Esophagus muscularis mucosa (tissue), 4 donors: ENCODE data around the gene SIK2.

ENCODE experiments used
- EP300 ChIP-seq: sonication (generic); formaldehyde crosslinking; IDR thresholded peaks from one replicate; pipeline ENCODE4 v1.6.1; 2017; ENCODE audit warnings: antibody characterized with exemption
- POLR2AphosphoS5 ChIP-seq, 2 donors: sonication (generic); formaldehyde crosslinking; IDR thresholded peaks; one replicate each; pipeline ENCODE4 v1.6.1; 2017; ENCODE audit warnings: antibody characterized with exemption in 2 of 2
- TF ChIP-seq, protein P1 (sequence below), 3 experiments: fragments of 200-600 bp in 2 of 3; fragments of 450-650 bp in 1 of 3; sonication (generic) in 2 of 3; IDR thresholded peaks; one replicate each; pipeline ENCODE4 v1.5.1; 2017 to 2019; ENCODE audit warnings: antibody characterized with exemption in 3 of 3, mild to moderate bottlenecking in 2 of 3, moderate library complexity in 1 of 3

DNA sequence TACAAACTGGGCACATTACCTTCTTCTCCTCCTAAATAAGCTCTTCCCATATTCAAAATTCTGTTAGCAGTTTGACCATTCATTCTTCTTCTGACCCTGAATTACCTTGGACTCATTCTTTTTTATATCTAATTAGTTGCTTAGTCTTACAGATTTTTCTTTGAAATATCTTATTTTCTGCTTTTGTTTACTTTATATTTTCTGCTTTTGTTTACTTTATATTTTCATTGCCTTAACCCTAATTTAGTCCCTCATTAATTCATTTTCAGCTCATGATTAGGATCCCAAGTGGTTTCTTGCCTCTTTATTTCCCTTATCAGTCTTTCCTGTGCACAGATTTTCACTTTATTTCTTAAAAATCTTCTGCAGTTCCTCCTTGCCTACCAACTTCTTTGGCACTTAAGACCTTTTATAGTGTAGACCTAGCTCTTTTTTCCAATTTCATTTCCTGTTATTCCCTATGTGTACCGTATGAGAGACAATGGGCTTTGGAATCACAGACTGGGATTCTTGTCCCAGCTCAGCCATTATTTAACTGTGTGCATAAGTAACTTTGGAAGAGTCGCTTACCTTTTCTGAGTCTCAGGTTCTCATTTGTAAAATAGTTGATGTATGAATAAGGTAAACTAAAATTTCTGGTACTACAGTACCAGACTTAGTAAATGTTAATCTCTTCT, 39.2 kb downstream of the SIK2 start:
- TF ChIP-seq, protein P1, sequence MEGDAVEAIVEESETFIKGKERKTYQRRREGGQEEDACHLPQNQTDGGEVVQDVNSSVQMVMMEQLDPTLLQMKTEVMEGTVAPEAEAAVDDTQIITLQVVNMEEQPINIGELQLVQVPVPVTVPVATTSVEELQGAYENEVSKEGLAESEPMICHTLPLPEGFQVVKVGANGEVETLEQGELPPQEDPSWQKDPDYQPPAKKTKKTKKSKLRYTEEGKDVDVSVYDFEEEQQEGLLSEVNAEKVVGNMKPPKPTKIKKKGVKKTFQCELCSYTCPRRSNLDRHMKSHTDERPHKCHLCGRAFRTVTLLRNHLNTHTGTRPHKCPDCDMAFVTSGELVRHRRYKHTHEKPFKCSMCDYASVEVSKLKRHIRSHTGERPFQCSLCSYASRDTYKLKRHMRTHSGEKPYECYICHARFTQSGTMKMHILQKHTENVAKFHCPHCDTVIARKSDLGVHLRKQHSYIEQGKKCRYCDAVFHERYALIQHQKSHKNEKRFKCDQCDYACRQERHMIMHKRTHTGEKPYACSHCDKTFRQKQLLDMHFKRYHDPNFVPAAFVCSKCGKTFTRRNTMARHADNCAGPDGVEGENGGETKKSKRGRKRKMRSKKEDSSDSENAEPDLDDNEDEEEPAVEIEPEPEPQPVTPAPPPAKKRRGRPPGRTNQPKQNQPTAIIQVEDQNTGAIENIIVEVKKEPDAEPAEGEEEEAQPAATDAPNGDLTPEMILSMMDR (IDR thresholded peaks at IDR 0.05) = no peak
- TF ChIP-seq EP300 (no peak), POLR2AphosphoS5 (IDR thresholded peaks at IDR 0.05) (no peak)
